Measurements from ENCODE around the gene PLAAT2.
"Not testable (repeated sequence)": the region's sequence is repeated elsewhere in the genome, so short reads cannot be mapped to it uniquely, and the experiment has no call there.

The PLAAT2 gene

DNA sequence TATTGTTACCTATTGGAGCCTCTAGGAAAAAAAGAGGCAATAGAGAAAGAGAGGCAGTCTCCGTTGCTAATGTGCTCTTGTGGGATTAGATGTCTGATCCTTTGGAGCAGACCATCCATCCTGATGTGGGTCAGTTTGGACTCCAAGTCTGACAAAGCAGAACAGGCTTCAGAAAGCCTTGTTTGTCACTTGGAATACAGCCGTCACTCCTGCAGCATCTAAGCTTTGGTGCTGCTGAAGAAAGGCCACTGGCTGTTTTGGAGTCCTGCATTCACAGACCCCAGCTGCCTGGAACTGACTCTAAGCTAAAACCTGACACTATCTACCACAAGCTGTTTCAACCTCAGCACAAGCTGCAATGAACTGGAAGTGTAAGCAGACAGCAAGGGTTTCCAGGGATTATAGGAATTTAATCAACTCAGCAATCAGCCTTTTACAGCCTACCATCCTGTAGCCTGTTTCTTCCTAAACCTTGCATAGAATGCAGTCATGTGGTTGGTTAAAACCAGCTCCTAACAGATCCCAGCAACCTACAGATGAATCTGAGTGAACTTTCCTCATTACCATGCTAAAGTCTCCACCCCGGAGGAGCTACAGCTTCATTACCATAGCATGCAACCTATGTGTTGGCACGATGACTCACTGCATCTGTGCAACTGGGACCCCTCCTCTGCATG is 30.2 kb downstream of the PLAAT2 start:
- H3K36me3 ChIP-seq (ENCODE audit: control insufficient read depth, insufficient read depth, low read length): no peaks in the 10 kb centered on the region
- no peak overlapping the region for H3K4me3 ChIP-seq (ENCODE audit: insufficient read depth, low read depth, low read length)
- 60 to 61% methylated on average over 4 of the region's 4 CpGs for WGBS, 2 experiments
- no peaks in the 10 kb centered on the region for H3K9me3 ChIP-seq (ENCODE audit: control insufficient read depth, low read length)
- peaks cover 4% of the 10 kb centered on the region for H3K27me3 ChIP-seq (ENCODE audit: control insufficient read depth, insufficient read depth, low read length, poor library complexity, severe bottlenecking)
- peaks cover 34% of the 10 kb centered on the region for H3K4me1 ChIP-seq (ENCODE audit: control insufficient read depth, insufficient read depth, low read length)
- H3K27ac ChIP-seq (ENCODE audit: insufficient read depth, low read depth, low read length, poor library complexity, severe bottlenecking): no peak overlapping the region

DNA sequence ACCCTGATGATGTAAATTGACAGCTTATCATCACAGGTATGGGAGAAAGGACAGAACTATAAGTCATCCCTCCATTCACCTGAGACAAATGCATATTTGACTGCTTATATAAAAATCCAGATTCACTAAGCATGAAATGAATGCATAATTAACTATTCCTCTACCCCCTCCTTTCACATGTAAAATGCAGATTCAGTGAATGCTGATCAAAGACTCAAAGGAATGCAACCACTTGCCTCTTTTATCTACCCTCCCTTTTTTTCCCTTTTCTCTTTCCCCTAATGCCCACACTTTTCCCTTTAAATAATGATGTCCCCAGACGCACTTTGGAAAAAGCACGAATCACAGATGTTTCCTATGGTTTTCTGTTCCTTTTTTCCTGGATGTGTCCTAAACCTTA is 31.1 kb downstream of the PLAAT2 start:
- H3K4me1 ChIP-seq (ENCODE audit: control insufficient read depth, insufficient read depth, low read length): peaks cover 26% of the 10 kb centered on the region
- WGBS, 2 experiments: 41 to 46% methylated on average over 2 of the region's 2 CpGs
- H3K4me3 ChIP-seq (ENCODE audit: insufficient read depth, low read depth, low read length): no peak overlapping the region
- H3K27ac ChIP-seq (ENCODE audit: insufficient read depth, low read depth, low read length, poor library complexity, severe bottlenecking): no peak overlapping the region
- H3K27me3 ChIP-seq (ENCODE audit: control insufficient read depth, insufficient read depth, low read length, poor library complexity, severe bottlenecking): peaks cover 4% of the 10 kb centered on the region
- H3K36me3 ChIP-seq (ENCODE audit: control insufficient read depth, insufficient read depth, low read length): no peaks in the 10 kb centered on the region
- no peaks in the 10 kb centered on the region for H3K9me3 ChIP-seq (ENCODE audit: control insufficient read depth, low read length)

- not testable (repeated sequence) for H3K27me3 ChIP-seq (ENCODE audit: control insufficient read depth, insufficient read depth, low read length, poor library complexity, severe bottlenecking); H3K9me3 ChIP-seq (ENCODE audit: control insufficient read depth, low read length); H3K36me3 ChIP-seq (ENCODE audit: control insufficient read depth, insufficient read depth, low read length); H3K27ac ChIP-seq (ENCODE audit: insufficient read depth, low read depth, low read length, poor library complexity, severe bottlenecking); H3K4me3 ChIP-seq (ENCODE audit: insufficient read depth, low read depth, low read length)
- 63 to 71% methylated on average over 1 to 4 of the region's 6 CpGs for WGBS, 2 experiments
- peaks cover 20% of the 10 kb centered on the region for H3K4me1 ChIP-seq (ENCODE audit: control insufficient read depth, insufficient read depth, low read length)
These were observed 31.9 kb downstream of the PLAAT2 start for GRCh38 chr11:63531074-63531792.

DNA sequence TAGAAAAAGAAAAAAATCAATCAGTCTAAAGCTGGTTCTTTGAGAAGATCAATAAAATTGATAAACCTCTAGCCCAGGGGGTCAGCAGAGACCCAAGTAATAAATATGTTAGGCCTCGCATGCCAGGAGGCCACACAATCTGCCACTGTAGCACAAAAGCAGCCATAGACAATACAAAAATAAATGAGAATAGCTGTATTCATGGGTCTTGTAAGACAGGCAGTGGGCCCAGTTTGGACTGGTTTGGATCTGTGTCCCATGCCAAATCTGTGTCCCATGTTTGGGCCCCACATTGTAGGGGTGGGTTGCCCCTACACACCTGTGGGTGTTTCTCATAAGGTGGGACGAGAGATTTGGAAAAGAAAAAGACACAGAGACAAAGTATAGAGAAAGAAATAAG is 33.2 kb downstream of the PLAAT2 start:
- Histone ChIP-seq H3K9me3 (ENCODE audit: control insufficient read depth, low read length) (no peaks in the 10 kb centered on the region), H3K27ac (ENCODE audit: insufficient read depth, low read depth, low read length, poor library complexity, severe bottlenecking) (no peak overlapping the region), H3K4me3 (ENCODE audit: insufficient read depth, low read depth, low read length) (no peak overlapping the region), H3K27me3 (ENCODE audit: control insufficient read depth, insufficient read depth, low read length, poor library complexity, severe bottlenecking) (peaks cover 4% of the 10 kb centered on the region), H3K36me3 (ENCODE audit: control insufficient read depth, insufficient read depth, low read length) (no peaks in the 10 kb centered on the region), H3K4me1 (ENCODE audit: control insufficient read depth, insufficient read depth, low read length) (peaks cover 20% of the 10 kb centered on the region)
- WGBS, 2 experiments: 69 to 73% methylated on average over 2 of the region's 2 CpGs

DNA sequence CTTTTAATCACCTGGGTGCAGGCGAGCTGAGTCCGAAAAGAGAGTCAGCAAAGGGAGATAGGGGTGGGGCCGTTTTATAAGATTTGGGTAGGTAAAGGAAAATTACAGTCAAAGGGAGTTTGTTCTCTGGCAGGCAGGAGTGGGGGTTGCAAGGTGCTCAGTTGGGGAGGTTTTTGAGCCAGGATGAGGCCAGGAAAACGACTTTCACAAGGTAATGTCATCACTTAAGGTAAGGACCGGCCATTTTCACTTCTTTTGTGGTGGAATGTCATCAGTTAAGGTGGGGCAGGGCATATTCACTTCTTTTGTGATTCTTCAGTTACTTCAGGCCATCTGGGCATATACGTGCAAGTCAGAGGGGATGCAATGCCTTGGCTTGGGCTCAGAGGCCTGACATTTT is 33.8 kb downstream of the PLAAT2 start:
- H3K27me3 ChIP-seq (ENCODE audit: control insufficient read depth, insufficient read depth, low read length, poor library complexity, severe bottlenecking); H3K4me3 ChIP-seq (ENCODE audit: insufficient read depth, low read depth, low read length); H3K27ac ChIP-seq (ENCODE audit: insufficient read depth, low read depth, low read length, poor library complexity, severe bottlenecking); H3K36me3 ChIP-seq (ENCODE audit: control insufficient read depth, insufficient read depth, low read length); H3K9me3 ChIP-seq (ENCODE audit: control insufficient read depth, low read length): not testable (repeated sequence)
- WGBS, 2 experiments: 33 to 35% methylated on average over 6 of the region's 6 CpGs
- peaks cover 20% of the 10 kb centered on the region for H3K4me1 ChIP-seq (ENCODE audit: control insufficient read depth, insufficient read depth, low read length)

- not testable (repeated sequence) for H3K36me3 ChIP-seq (ENCODE audit: control insufficient read depth, insufficient read depth, low read length); H3K9me3 ChIP-seq (ENCODE audit: control insufficient read depth, low read length); H3K27ac ChIP-seq (ENCODE audit: insufficient read depth, low read depth, low read length, poor library complexity, severe bottlenecking); H3K27me3 ChIP-seq (ENCODE audit: control insufficient read depth, insufficient read depth, low read length, poor library complexity, severe bottlenecking); H3K4me3 ChIP-seq (ENCODE audit: insufficient read depth, low read depth, low read length)
- peaks cover 20% of the 10 kb centered on the region for H3K4me1 ChIP-seq (ENCODE audit: control insufficient read depth, insufficient read depth, low read length)
- 11 to 17% methylated on average over 1 of the region's 3 CpGs for WGBS, 2 experiments
These were observed 34.4 kb downstream of the PLAAT2 start for GRCh38 chr11:63528729-63529278.

- H3K4me3 ChIP-seq (ENCODE audit: insufficient read depth, low read depth, low read length); H3K36me3 ChIP-seq (ENCODE audit: control insufficient read depth, insufficient read depth, low read length); H3K27me3 ChIP-seq (ENCODE audit: control insufficient read depth, insufficient read depth, low read length, poor library complexity, severe bottlenecking); H3K27ac ChIP-seq (ENCODE audit: insufficient read depth, low read depth, low read length, poor library complexity, severe bottlenecking); H3K9me3 ChIP-seq (ENCODE audit: control insufficient read depth, low read length): not testable (repeated sequence)
- H3K4me1 ChIP-seq (ENCODE audit: control insufficient read depth, insufficient read depth, low read length): peaks cover 18% of the 10 kb centered on the region
- 20 to 21% methylated on average over 6 to 7 of the region's 11 CpGs for WGBS, 2 experiments
These were observed 35.0 kb downstream of the PLAAT2 start for GRCh38 chr11:63528156-63528555.

DNA sequence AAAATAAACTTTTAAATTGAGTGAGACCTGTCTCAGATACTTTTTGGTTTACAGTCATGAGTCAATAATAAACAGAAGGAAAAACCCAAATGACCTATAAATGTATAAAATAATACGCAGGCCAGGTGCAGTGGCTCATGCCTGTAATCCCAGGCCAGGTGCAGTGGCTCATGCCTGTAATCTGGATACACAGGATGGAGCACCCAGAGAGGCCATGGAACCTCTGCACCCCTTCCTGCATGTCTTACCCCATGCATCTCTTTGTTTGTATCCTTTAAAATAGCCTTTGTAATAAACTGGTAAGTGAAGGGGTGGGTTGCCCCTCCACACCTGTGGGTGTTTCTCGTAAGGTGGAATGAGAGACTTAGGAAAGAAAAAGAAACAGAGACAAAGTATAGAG is 35.5 kb downstream of the PLAAT2 start:
- no peak overlapping the region for H3K27ac ChIP-seq (ENCODE audit: insufficient read depth, low read depth, low read length, poor library complexity, severe bottlenecking)
- peaks cover 4% of the 10 kb centered on the region for H3K27me3 ChIP-seq (ENCODE audit: control insufficient read depth, insufficient read depth, low read length, poor library complexity, severe bottlenecking)
- no peak overlapping the region for H3K4me3 ChIP-seq (ENCODE audit: insufficient read depth, low read depth, low read length)
- WGBS, 2 experiments: 88 to 89% methylated on average over 2 of the region's 2 CpGs
- H3K36me3 ChIP-seq (ENCODE audit: control insufficient read depth, insufficient read depth, low read length): no peaks in the 10 kb centered on the region
- no peaks in the 10 kb centered on the region for H3K9me3 ChIP-seq (ENCODE audit: control insufficient read depth, low read length)
- peaks cover 15% of the 10 kb centered on the region for H3K4me1 ChIP-seq (ENCODE audit: control insufficient read depth, insufficient read depth, low read length)

DNA sequence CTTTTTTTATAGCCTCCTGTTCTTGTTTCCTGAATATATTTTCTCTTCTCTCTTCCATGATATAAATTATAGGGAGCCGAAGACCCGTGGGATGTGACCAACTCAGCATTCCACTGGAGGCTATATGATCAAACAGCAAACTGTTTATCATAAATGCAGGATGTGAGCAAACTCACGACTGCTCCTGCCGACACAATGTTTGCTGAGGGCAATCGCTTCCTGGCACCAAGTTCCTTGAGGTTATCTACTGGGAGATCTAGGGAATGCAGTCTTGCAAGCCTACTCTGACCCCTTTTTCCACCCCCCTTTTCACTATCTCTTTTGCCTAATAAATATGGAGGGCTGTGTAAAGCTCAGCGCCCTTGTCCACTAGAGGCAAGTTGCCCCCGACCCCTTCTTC is 40.0 kb downstream of the PLAAT2 start:
- H3K9me3 ChIP-seq (ENCODE audit: control insufficient read depth, low read length): no peaks in the 10 kb centered on the region
- H3K27me3 ChIP-seq (ENCODE audit: control insufficient read depth, insufficient read depth, low read length, poor library complexity, severe bottlenecking): no peaks in the 10 kb centered on the region
- no peaks in the 10 kb centered on the region for H3K36me3 ChIP-seq (ENCODE audit: control insufficient read depth, insufficient read depth, low read length)
- 93 to 95% methylated on average over 7 of the region's 7 CpGs for WGBS, 2 experiments
- no peak overlapping the region for H3K27ac ChIP-seq (ENCODE audit: insufficient read depth, low read depth, low read length, poor library complexity, severe bottlenecking)
- H3K4me3 ChIP-seq (ENCODE audit: insufficient read depth, low read depth, low read length): no peak overlapping the region
- no peaks in the 10 kb centered on the region for H3K4me1 ChIP-seq (ENCODE audit: control insufficient read depth, insufficient read depth, low read length)

- H3K36me3 ChIP-seq (ENCODE audit: control insufficient read depth, insufficient read depth, low read length): no peaks in the 10 kb centered on the region
- H3K4me1 ChIP-seq (ENCODE audit: control insufficient read depth, insufficient read depth, low read length): no peaks in the 10 kb centered on the region
- H3K27me3 ChIP-seq (ENCODE audit: control insufficient read depth, insufficient read depth, low read length, poor library complexity, severe bottlenecking): no peaks in the 10 kb centered on the region
- WGBS, 2 experiments: 87 to 100% methylated on average over 1 of the region's 2 CpGs
- no peak overlapping the region for H3K4me3 ChIP-seq (ENCODE audit: insufficient read depth, low read depth, low read length)
- H3K9me3 ChIP-seq (ENCODE audit: control insufficient read depth, low read length): no peaks in the 10 kb centered on the region
- no peak overlapping the region for H3K27ac ChIP-seq (ENCODE audit: insufficient read depth, low read depth, low read length, poor library complexity, severe bottlenecking)
These were observed 41.3 kb downstream of the PLAAT2 start for GRCh38 chr11:63521896-63522295.

All from ectodermal cell (in vitro differentiated cells).